Measurements from ENCODE around the gene TTC24. TPM values are rescaled to one million over a fixed set of nuclear protein-coding genes. Genes with fewer than 3 reads are reported as not detected.

The TTC24 gene
- total RNA-seq, 1 donor from 2014 or later = 19.6 TPM

- Mint-ChIP-seq H3K4me3 (no peak overlapping the region), H3K4me1 (peaks cover 5% of the 10 kb centered on the region), H3K9me3 (no peaks in the 10 kb centered on the region), H3K27ac (no peak overlapping the region), H3K36me3 (ENCODE audit: low read depth) (no peaks in the 10 kb centered on the region), H3K27me3 (no peaks in the 10 kb centered on the region)
- ATAC-seq (ENCODE audit: low read depth) (no peak), DNase-seq (no peak)
- POLR2A ChIA-PET = interaction anchor here (0.8 kb wide), 1 partner anchor 55 kb away, joined by 12 read pairs; no protein-coding TSS in a partner anchor
- intact Hi-C loops (cut with micrococcal nuclease) = no loop called here
- TF ChIP-seq, protein P1, sequence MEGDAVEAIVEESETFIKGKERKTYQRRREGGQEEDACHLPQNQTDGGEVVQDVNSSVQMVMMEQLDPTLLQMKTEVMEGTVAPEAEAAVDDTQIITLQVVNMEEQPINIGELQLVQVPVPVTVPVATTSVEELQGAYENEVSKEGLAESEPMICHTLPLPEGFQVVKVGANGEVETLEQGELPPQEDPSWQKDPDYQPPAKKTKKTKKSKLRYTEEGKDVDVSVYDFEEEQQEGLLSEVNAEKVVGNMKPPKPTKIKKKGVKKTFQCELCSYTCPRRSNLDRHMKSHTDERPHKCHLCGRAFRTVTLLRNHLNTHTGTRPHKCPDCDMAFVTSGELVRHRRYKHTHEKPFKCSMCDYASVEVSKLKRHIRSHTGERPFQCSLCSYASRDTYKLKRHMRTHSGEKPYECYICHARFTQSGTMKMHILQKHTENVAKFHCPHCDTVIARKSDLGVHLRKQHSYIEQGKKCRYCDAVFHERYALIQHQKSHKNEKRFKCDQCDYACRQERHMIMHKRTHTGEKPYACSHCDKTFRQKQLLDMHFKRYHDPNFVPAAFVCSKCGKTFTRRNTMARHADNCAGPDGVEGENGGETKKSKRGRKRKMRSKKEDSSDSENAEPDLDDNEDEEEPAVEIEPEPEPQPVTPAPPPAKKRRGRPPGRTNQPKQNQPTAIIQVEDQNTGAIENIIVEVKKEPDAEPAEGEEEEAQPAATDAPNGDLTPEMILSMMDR (IDR thresholded peaks at IDR 0.05) = no peak
- CTCF ChIA-PET = no interaction called here
Observed at GRCh38 chr1:156559797-156560385, 19.6 kb upstream of the TTC24 start.

GRCh38 chr1:156560585-156561163 is 18.8 kb upstream of the TTC24 start:
- TF ChIP-seq, protein P1 (IDR thresholded peaks at IDR 0.05) = no peak
- H3K4me3 Mint-ChIP-seq = no peak overlapping the region
- no peaks in the 10 kb centered on the region for H3K36me3 Mint-ChIP-seq (ENCODE audit: low read depth)
- ChIA-PET POLR2A (interaction anchor here (0.9 kb wide), 1 partner anchor 103 kb away, joined by 3 read pairs; no protein-coding TSS in a partner anchor), CTCF (no interaction called here)
- H3K27ac Mint-ChIP-seq = no peak overlapping the region
- ATAC-seq (ENCODE audit: low read depth) = no peak
- H3K4me1 Mint-ChIP-seq = no peaks in the 10 kb centered on the region
- H3K27me3 Mint-ChIP-seq = no peaks in the 10 kb centered on the region
- no peaks in the 10 kb centered on the region for H3K9me3 Mint-ChIP-seq
- no peak for DNase-seq
- intact Hi-C loops (cut with micrococcal nuclease) = no loop called here

DNA sequence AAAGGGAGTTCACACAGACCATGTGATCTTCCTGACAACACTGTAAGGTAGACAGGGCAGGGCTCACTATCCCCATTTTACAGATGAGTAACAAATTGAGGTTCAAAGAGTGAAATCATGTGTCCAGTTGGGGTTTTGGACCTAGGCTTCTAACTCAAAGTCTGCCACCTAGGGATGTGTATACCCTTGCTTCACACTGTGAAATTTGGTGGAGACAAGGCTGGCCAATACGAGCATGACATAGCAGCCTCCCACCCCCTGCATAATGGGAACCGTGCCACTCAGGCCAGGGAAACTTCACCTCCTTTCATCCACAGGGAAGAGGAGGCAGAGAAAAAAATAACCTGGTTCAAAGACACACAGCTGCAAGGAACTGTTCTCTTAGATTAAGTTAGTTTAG is 14.0 kb upstream of the TTC24 start:
- CTCF ChIA-PET = no interaction called here
- no peak overlapping the region for H3K27ac Mint-ChIP-seq
- intact Hi-C loops (cut with micrococcal nuclease) = no loop called here
- no peaks in the 10 kb centered on the region for H3K4me1 Mint-ChIP-seq
- H3K36me3 Mint-ChIP-seq (ENCODE audit: low read depth) = no peaks in the 10 kb centered on the region
- H3K4me3 Mint-ChIP-seq = no peak overlapping the region
- no peaks in the 10 kb centered on the region for H3K9me3 Mint-ChIP-seq
- ATAC-seq (ENCODE audit: low read depth) (no peak), DNase-seq (no peak)
- H3K27me3 Mint-ChIP-seq = no peaks in the 10 kb centered on the region
- POLR2A ChIA-PET = interaction anchor here (1.1 kb wide), 1 partner anchor 85 kb away, joined by 4 read pairs; no protein-coding TSS in a partner anchor
- TF ChIP-seq, protein P1 (IDR thresholded peaks at IDR 0.05) = no peak

- Mint-ChIP-seq H3K4me1 (no peaks in the 10 kb centered on the region), H3K27me3 (peaks cover 8% of the 10 kb centered on the region), H3K27ac (no peak overlapping the region), H3K4me3 (no peak overlapping the region), H3K9me3 (no peaks in the 10 kb centered on the region), H3K36me3 (ENCODE audit: low read depth) (no peaks in the 10 kb centered on the region)
- ATAC-seq (ENCODE audit: low read depth) = no peak
- DNase-seq = no peak
- ChIA-PET POLR2A (interaction anchor here (0.7 to 1.1 kb wide), 2 partner anchors 86 to 129 kb away, joined by 4 read pairs; no protein-coding TSS in a partner anchor), CTCF (no interaction called here)
- TF ChIP-seq, protein P1 (IDR thresholded peaks at IDR 0.05) = no peak
- intact Hi-C loops (cut with micrococcal nuclease) = no loop called here
Observed at GRCh38 chr1:156566436-156566835, 13.1 kb upstream of the TTC24 start.

- H3K36me3 Mint-ChIP-seq (ENCODE audit: low read depth) = no peaks in the 10 kb centered on the region
- no peaks in the 10 kb centered on the region for H3K9me3 Mint-ChIP-seq
- ChIA-PET CTCF (interaction anchor here (1.0 to 2.0 kb wide), 4 partner anchors 11 to 186 kb away, joined by 3 to 6 read pairs (median 4); no protein-coding TSS in a partner anchor), POLR2A (interaction anchor here (0.6 to 1.6 kb wide), 4 partner anchors 11 to 199 kb away, joined by 4 to 9 read pairs (median 7); partner anchors contain the start of gene MEF2D)
- TF ChIP-seq, protein P1 (IDR thresholded peaks at IDR 0.05) = no peak
- no peak for DNase-seq
- peaks cover 13% of the 10 kb centered on the region for H3K4me1 Mint-ChIP-seq
- no peak overlapping the region for H3K27ac Mint-ChIP-seq
- intact Hi-C loops (cut with micrococcal nuclease) = loop anchor here (5.0 kb wide), 1 partner anchor 44 kb away; no protein-coding TSS in a partner anchor
- no peak overlapping the region for H3K4me3 Mint-ChIP-seq
- no peak for ATAC-seq (ENCODE audit: low read depth)
- peaks cover 21% of the 10 kb centered on the region for H3K27me3 Mint-ChIP-seq
Observed at GRCh38 chr1:156571261-156571852, 8.2 kb upstream of the TTC24 start.

Measured in activated B cell treated with CpG ODN at 0.5 μM for 24 hours (primary cell).